IPS DF 4.7 (cell line): ENCODE results near the gene TMEM141.
"Not testable (repeated sequence)": the region's sequence is repeated elsewhere in the genome, so short reads cannot be mapped to it uniquely, and the experiment has no call there.

Source experiments
- DNase-seq: peaks from one replicate; pipeline ENCODE4 v3.0.0-alpha.2; 2013; ENCODE audit warnings: low spot score; ENCODE audit errors: extremely low read depth

Gene TMEM141

DNA sequence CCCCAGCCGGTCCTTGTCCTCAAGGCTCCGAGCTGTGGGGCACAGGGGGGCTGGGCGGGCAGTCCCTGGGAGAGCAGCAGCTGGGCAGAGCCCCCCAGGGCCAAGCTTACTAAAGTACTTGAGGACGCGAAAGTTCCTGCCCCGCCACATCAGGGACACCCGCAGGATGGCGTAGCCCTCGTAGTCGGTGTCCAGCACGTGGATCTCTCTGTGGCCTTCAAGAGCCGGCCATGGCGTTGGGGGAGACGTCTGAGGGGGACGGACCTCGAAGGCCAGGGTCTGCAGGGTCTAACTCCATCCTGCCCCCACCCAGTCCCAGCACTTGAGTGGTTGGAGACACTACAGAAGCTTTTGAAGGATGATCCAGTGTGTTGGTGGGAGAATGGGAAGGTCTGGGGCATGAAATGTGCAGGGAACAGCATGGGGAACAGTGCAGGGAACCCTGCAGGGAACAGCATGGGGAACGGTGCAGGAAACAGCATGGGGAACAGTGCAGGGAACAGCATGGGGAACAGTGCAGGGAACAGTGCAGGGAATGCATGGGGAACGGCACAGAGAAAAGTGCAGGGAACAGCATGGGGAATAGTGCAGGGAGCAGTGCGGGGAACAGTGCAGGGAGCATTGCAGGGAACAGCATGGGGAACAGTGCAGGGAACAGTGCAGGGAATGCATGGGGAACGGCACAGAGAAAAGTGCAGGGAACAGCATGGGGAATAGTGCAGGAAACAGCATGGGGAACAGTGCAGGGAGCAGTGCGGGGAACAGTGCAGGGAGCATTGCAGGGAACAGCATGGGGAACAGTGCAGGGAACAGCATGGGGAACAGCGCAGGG, 35.6 kb upstream of the TMEM141 start:
- DNase-seq, result not testable (repeated sequence)

DNA sequence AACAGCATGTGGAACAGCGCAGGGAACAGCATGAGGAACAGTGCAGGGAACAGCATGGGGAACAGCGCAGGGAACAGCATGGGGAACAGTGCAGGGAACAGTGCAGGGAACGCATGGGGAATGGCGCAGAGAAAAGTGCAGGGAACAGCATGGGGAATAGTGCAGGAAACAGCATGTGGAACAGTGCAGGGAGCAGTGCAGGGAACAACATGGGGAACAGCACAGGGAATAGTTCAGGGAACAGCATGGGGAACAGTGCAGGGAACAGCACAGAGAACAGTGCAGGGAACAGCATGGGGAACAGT, 35.1 kb upstream of the TMEM141 start:
- no peak for DNase-seq

DNA sequence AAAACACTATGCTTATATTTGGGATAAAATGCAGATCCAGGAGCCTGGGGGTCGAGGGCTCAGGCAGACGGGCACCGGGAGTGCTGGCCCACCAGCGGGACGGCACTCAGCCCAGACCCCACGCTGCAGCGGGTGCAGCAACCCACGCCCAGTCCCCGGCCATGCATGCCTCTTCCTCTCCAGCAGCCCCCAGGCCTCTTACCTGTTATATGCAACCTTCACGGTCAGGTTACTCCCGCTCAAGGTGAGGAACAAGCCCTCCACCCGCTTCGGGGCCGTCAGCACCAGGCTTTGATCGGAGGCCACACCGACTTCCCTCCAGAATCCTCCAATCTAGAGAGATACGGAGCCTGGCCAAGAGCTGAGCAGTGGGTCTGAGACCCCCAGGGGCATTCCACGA, 34.3 kb upstream of the TMEM141 start:
- no peak for DNase-seq

DNA sequence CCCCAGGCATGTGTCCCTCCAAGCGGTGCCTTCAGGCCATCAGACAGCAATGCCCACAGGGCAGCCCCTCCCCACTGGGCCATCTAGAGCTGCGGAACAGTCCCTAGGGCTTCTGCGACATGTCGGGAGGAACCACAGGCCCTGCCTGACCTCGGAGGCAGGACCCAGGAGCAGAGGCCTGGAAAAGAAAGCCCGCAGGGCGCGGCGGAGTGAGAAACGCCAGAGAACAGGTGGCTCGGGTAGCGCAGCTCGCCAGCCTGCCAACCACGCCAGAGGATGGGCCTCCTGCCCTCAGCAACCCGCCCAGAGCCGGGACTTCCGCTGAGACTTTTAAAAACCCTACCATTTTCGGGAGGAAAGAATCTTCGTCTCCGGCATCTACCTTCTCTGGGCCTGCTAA, 33.8 kb upstream of the TMEM141 start:
- no peak for DNase-seq

DNA sequence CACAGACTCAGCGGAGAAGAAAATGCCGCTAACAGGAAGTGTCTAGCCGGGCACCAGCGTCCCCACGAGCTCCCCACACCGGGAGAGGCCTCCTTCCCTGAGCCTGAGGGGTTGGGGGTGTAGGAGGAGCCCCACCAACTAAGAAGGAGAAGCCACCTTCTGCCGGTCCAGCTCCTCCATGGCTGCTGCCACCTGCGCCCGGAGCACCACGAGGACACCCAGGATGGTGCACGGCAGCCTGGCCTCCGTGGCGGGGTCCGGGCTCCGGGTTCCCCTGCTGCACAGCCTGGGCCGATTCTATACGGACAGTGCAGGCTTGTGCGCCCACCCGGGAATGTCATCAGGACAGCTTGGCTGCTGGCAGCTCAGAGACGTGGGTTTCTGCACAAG, 33.4 kb upstream of the TMEM141 start:
- DNase-seq, result no peak

DNA sequence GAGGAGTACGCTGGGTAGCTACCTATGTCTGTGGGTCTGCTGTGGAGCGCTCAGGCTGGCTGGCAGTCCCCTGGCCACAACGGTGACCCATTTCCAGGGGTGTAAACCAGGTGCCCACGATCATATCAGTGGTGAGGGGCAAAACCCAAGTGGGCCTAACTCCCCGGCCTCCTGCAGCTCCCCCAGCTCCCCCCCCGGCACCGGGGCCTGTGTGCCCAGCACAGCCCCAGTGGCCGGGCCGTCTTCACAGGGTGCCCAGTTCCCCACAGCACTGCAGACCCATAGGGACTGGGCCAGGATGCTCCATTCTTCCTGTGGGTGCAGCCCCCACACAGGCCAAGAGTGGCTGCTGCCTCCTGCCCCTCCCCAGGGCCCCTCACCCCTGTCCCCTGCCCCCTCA, 32.1 kb upstream of the TMEM141 start:
- DNase-seq, result no peak

DNA sequence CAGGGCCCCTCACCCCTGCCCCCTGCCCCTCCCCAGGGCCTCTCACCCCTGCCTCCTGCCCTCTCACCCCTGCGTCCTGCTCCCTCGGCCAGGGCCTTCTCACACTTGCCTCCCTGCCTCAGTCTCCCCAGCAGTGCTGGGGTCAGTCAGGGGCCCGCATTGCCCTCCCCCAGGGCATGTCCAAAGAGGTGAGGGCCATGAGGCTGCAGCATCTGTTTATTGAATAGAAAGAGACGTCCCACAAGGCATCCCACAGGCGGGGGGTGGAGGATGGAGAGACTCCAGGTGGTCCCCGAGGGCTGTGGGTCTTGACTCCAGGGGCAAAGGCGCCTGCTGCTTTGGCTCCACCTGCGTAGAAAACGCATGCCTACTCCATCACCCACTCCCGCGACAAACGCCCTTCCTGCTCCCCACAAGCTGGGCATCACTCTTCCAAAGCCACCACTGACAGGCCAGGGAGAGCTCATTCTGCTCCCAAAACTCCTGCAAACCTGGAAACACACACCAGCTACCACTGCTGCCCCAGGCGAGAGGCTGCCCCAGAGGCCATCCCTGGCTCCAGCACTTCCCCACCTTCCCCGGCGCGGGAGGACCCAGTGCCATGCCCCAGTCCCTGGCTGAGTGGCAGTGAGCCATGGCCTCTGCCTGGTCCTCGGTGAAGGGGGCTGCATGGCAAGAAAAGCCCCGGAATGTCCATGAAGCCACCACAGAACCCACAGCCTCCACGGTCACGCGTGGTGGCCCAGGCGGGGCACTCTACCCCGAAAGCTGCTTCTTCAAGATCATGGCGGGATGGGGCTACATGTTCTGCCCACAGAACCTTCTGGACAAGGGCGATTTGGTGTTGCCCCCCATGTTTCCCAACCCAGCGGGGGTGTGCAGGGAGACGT, 31.5 kb upstream of the TMEM141 start:
- no peak for DNase-seq

DNA sequence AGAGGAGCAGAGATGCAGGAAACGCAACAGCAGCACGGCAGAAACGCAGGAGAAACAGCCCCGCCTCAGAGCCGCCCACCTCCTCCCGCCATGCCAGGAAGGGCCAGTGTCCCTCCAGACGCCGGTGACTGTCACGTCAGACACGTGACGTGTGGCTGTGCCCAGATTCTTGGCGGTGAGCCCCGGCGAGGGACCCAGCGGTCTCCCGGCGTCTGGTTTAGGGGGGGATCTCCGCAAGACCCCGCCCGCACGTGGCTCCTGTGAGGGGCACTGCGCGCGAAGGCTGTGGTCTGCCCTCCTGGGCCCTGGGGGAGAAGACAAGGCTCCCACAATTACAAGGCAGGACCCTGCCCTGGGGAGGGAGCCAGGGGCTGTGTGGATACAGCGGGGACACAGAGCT, 30.7 kb upstream of the TMEM141 start:
- no peak for DNase-seq

DNA sequence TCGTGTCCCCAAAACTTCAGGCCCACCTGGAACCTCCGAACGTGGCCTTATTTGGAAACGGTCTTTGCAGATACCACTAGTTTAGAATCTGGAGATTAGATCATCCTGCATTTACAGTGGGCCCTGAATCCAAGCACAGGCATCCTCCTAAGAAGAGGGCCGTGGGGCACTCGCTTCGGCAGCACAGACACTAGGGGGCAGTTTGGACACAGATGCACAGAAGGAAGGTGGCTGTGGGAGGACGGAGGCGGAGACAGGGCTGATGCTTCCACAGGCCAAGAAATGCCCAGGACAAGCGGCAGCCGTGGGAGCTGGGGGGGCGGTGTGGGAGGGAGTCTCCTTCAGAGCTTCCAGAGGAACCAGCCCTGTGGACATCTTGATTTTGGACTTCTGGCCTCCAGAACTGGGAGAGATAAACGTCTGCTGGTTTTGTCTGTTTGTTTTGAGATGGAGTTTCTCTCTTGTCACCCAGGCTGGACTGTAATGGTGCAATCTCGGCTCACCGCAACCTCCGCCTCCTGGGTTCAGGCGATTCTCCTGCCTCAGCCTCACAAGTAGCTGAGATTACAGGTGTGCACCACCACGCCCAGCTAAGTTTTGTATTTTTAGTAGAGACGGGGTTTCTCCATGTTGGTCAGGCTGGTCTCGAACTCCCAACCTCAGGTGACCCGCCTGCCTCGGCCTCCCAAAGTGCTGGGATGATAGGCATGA, 30.2 kb upstream of the TMEM141 start:
- not testable (repeated sequence) for DNase-seq

DNA sequence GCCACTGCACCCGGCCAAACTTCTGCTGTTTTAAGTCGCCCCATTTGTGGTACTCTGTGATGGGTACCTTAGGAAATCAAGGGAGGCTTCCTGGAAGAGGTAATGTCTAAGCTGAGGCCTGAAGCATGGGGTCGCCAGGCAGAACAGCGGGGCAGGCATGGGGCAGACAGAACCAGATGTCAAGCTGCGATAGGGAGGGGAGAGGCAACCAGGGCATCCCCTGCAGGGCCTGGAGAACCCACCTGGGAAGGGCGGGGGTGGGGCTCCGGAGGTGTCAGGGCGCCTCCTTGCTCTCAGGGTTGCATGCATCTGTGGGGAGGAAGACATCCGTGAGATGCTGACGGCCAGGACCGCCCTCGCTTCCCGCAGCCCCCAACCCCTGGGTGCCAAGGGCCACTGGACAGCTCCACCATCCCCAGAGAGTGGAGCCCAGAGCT, 29.6 kb upstream of the TMEM141 start:
- DNase-seq, result no peak

DNA sequence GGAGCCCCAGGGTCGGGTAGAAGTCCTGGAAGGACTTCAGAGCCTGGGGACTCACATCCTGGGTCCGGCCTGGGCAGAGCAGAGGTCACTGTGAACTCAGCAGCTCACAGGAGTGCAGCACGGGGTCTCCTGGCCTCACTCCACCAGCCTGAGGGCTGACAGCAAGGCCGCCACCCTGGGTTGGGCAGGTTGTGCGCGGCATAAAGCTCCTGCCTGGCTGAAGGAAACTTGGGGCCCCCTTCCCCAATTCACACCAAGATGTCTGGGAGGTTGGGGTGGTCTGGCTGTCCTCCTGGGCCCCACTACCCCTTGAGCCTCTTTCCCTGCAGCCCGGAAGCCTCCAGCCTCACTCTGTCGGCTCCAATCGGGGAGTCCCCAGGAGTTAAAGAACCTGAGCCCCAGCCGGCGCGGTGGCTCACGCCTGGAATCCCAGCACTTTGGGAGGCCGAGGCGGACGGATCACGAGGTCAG, 28.9 kb upstream of the TMEM141 start:
- no peak for DNase-seq

DNA sequence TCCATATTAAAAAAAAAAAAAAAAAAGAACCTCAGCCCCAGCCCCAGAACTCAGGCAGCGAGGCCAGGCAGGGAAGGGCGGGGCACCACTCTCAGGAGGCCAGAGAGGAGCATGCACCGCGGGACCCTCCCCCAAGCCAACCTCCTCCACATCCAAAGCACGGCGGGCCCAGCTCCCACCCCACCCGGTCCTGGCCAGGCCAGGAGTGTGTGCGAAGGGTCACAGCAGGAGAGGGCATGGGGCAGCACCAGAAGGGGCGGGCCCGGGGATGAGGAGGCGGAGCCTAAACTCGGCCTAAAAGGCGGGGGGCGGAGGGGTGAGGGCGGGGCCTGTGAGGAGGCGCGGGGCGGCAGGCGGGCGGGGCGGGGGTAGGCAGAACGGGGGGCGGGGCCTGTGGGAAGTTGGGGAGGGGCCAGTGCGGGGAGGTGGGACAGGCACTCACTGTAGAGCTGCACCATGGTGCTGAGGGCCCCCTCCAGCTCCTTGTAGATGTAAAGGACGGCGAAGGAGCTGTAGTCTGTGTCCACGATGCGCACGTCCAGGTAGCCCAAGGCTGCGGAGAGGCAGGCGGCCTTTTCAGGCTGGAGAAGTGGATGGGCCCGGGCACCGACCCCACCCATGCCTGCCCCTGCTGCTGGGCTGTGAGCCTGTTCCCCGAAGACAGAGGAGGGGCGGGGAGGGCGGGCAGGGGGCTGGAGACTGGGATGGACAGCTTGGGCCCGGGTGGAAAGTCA, 28.1 kb upstream of the TMEM141 start:
- no peak for DNase-seq

DNA sequence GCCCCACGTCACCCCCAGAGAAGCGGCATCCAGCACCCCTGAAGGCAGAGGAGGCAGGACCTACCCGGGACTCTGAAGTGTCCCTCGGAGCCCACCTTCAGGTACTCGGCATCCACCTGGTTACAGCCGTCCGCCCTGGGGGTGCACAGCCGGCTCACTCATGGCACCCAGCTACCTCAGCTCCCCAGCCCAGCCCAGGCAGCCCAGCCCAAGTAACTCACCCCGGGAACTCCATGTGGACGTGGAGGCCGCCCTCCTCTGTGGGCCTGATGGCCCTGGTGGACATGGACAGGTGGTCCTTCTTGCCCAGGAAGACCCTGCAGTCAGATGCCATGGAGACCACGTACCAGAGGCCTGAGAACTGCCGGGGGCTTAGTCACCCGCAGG, 27.5 kb upstream of the TMEM141 start:
- no peak for DNase-seq

DNA sequence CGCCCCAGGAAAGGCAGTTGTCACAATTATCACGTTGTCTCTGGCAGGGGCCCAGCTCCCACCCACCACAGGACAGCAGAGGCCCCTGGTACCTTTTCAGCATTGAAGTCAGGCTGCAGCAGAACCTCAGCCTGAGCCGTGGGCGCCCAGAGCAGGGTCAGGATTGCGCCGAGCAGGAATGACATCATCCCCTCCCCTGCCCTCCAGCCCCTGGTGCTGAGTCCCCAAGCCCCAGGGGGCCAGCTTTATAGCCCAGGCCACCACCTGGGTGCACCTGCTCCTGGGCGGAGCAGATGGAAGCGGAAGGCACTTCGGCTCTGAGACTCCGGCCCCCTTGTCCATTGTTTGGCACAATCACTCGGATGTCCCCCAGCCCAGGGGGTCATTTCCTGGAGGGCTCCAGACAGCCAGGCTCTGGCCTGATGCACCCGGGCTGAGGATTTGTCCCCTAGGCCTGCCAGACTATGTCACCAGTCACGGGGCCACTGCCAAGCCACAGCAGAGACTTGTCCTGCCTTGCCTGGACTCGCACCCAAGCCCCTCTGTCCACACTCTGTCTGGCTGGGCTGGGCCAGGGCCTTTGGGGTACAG, 26.7 kb upstream of the TMEM141 start, which contains the start of gene LCN15:
TSS of gene LCN15 (minus strand) at position 218 of the 591 bp plus-strand sequence. CDS start at position 188, 30 bp downstream.
- no peak for DNase-seq

DNA sequence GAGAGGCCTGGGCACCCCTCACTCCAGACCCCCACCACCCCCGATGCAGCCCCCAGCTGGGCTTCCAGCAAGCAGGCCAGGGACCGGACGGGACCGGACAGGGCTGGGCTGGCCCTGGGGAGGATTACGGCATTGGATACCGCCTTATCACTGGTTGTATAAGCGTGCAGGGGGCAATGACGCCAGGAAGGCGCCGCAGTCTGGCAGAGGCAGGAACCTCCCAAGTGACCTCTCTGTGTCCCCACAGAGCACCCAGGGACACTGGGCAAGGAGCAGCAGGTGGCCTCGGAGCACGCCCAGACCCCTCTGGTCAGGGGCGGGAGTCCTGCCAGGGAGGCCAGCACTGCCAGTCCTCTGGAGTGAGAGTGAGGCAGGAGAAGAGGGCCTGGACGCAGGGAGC, 26.1 kb upstream of the TMEM141 start:
- DNase-seq, result no peak

DNA sequence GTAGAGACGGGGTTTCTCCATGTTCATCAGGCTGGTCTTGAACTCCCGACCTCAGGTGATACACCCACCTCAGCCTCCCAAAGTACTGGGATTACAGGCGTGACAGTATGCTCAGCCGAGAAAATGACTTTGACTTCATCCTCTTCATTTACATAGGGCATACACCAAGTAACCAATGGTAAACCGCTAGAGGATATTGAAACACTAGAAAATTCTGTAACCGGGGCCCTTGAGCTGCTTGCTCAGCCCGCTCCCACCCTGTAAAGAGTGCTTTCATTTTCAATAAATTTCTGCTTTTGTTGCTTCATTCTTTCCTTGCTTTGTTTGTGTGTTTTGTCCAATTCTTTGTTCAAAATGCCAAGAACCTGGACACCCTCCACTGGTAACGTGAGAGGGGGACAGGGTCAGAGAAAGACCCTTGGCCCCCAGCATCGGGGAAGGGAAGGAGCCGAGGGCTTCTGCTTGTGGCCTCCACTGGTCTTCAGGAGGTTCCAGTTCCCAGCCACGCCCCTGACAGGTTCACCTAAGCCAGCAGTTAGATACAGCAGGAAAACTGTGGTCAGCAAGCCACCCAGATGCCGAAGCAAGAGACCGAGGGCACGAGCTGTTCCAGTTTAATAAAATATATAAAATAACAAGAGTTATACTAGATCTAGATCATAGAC, 25.3 kb upstream of the TMEM141 start:
- not testable (repeated sequence) for DNase-seq

DNA sequence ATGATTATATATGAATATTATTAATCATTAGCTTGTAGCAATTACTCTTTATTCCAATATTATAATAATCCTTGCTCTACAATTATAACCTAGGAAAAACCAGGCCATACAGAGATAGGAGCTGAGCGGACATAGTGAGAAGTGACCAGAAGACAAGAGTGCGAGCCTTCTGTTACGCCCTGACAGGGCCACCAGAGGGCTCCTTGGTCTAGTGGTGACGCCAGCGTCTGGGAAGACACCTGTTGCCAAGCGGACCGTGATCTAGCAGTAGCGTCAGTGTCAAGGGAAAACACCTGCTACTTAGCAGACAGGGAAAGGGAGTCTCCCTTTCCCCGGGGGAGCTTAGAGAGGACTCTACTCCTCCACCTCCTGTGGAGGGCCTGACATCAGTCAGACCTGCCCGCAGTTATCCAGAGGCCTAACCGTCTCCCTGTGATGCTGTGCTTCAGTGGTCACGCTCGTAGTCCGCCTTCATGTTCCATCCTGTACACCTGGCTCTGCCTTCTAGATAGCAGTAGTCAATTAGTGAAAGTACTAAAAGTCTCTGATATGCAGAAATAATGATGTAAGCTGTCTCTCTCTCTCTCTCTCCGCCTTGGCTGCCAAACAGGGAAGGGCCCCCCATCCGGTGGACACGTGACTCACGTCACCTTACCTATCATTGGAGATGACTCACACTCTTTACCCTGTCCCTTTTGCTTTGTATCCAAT, 24.6 kb upstream of the TMEM141 start:
- not testable (repeated sequence) for DNase-seq

DNA sequence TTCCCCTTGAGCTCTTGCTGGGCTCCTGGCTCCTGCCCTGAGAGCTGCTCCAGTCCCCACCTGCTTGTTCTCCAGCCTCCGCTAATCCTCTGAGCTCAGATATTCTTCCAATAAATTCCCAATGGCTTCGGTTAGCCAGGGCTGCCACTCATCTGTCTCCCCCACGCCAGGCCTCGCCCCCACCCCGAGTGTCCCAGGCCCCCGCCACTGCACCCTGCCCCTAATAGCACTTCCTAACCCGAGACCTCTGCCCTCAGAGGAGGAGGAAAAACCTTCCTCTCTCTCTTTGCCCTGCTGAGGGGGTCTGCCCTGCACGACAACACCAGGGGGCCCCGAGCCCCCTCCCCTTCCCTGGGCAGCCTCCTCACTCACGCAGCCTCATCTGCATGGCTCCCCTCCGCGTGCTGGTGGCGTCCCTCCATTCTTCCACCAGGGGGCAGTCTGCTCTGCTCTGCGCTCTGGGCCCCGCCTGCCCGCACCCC, 21.4 kb upstream of the TMEM141 start:
- no peak for DNase-seq

DNA sequence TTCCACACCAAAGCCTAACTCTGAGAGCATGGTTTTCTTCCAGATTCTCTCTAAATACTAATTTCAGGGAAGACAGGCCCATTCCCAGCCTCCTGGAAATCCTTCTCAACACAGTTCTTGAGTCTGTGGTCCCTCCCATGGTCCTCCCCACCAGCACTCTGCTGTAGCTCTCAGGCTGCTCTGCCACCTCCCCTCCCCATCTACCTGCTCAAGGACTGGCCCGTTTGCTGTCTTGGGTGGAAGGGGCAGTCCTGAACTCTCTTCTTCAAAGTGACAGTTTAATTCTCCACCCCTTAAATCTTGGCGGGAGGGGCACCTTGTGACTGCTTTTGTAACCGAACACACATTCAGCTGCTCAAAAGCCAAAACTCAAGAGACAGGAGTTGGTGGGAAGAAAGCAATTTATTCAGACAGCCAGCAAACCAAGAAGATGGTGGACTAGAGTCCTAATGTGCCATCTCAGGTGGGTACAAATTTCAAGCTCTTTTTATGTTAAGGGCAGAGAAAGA, 19.2 kb upstream of the TMEM141 start:
- no peak for DNase-seq
